Measurements from ENCODE around the gene TNN.
A peak's percentile ranks its signal among the peaks of the same experiment; 100 is the strongest.
"Not testable (repeated sequence)": the region's sequence is repeated elsewhere in the genome, so short reads cannot be mapped to it uniquely, and the experiment has no call there.

Gene TNN, protein sequence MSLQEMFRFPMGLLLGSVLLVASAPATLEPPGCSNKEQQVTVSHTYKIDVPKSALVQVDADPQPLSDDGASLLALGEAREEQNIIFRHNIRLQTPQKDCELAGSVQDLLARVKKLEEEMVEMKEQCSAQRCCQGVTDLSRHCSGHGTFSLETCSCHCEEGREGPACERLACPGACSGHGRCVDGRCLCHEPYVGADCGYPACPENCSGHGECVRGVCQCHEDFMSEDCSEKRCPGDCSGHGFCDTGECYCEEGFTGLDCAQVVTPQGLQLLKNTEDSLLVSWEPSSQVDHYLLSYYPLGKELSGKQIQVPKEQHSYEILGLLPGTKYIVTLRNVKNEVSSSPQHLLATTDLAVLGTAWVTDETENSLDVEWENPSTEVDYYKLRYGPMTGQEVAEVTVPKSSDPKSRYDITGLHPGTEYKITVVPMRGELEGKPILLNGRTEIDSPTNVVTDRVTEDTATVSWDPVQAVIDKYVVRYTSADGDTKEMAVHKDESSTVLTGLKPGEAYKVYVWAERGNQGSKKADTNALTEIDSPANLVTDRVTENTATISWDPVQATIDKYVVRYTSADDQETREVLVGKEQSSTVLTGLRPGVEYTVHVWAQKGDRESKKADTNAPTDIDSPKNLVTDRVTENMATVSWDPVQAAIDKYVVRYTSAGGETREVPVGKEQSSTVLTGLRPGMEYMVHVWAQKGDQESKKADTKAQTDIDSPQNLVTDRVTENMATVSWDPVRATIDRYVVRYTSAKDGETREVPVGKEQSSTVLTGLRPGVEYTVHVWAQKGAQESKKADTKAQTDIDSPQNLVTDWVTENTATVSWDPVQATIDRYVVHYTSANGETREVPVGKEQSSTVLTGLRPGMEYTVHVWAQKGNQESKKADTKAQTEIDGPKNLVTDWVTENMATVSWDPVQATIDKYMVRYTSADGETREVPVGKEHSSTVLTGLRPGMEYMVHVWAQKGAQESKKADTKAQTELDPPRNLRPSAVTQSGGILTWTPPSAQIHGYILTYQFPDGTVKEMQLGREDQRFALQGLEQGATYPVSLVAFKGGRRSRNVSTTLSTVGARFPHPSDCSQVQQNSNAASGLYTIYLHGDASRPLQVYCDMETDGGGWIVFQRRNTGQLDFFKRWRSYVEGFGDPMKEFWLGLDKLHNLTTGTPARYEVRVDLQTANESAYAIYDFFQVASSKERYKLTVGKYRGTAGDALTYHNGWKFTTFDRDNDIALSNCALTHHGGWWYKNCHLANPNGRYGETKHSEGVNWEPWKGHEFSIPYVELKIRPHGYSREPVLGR (N-terminal part only)

DNA sequence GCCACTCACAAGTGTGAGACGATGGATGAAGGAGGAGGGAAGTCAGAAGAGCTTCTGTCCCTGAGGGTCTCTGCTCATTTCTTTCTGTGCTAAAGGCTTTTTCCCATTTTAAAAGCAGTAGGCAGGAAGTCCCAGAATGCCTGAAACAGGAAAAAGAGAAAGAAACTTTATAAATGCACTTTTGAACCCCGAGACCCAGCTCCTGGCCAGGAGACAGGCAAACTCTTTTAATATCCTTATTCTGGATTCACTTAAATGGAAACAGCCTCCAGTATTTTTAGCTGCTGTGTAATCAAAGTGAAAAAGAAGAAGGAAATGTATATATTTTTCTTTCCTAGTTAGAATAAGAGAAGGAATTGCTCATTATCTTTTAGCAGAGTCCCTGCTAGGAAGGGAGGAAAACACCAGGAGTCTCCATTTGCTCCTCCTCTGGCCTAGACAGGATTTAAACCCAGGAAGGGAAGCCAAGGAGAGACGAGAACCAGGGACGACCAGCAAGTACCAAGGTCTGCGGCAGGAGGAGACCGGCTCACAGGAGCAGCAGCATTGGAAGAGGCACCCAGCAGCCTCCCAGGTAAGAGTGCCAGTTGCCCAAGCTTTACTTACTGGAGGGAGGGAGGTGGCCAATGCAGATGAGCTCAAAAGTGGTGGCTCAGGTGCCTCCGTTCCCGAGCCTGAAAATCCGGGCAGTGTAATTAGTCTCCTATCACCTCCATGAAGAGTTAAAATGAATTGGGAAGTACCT is at the start of gene TNN:
TNN (plus strand) TSS at position 472 of the 745 bp plus-strand sequence. CDS start 9,586 bp downstream, outside the sequence.
- no peak for DNase-seq (ENCODE audit: low read depth)
- H3K4me3 ChIP-seq (ENCODE audit: control insufficient read depth, low read depth, low read length): no peak within 1 kb of the TSS
- TF ChIP-seq, protein P1, sequence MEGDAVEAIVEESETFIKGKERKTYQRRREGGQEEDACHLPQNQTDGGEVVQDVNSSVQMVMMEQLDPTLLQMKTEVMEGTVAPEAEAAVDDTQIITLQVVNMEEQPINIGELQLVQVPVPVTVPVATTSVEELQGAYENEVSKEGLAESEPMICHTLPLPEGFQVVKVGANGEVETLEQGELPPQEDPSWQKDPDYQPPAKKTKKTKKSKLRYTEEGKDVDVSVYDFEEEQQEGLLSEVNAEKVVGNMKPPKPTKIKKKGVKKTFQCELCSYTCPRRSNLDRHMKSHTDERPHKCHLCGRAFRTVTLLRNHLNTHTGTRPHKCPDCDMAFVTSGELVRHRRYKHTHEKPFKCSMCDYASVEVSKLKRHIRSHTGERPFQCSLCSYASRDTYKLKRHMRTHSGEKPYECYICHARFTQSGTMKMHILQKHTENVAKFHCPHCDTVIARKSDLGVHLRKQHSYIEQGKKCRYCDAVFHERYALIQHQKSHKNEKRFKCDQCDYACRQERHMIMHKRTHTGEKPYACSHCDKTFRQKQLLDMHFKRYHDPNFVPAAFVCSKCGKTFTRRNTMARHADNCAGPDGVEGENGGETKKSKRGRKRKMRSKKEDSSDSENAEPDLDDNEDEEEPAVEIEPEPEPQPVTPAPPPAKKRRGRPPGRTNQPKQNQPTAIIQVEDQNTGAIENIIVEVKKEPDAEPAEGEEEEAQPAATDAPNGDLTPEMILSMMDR (conservative IDR thresholded peaks at IDR 0.05; ENCODE audit: control insufficient read depth, insufficient read depth, low read depth, low read length): no peak

DNA sequence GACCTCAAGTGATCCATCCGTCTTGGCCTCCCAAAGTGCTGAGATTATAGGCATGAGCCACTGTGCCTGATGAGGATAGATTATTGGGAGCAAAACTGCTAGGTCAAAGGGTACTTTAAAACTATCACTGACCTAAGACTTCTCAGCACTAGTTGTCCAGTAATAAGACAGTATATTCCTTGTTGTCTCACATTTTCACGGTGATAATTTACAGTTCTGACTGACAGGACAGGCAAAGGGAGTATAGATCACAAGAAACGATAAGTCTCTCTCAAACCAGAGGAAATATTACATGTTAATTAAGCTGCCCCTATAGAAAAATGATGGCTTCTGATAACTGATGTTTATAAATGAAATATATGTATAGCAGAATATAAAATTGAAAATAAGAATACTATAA is 48.1 kb upstream of the TNN start:
- TF ChIP-seq, protein P1 (conservative IDR thresholded peaks at IDR 0.05; ENCODE audit: control insufficient read depth, insufficient read depth, low read depth, low read length): no peak
- DNase-seq (ENCODE audit: low read depth): no peak
- H3K4me3 ChIP-seq (ENCODE audit: control insufficient read depth, low read depth, low read length): no peak overlapping the region

DNA sequence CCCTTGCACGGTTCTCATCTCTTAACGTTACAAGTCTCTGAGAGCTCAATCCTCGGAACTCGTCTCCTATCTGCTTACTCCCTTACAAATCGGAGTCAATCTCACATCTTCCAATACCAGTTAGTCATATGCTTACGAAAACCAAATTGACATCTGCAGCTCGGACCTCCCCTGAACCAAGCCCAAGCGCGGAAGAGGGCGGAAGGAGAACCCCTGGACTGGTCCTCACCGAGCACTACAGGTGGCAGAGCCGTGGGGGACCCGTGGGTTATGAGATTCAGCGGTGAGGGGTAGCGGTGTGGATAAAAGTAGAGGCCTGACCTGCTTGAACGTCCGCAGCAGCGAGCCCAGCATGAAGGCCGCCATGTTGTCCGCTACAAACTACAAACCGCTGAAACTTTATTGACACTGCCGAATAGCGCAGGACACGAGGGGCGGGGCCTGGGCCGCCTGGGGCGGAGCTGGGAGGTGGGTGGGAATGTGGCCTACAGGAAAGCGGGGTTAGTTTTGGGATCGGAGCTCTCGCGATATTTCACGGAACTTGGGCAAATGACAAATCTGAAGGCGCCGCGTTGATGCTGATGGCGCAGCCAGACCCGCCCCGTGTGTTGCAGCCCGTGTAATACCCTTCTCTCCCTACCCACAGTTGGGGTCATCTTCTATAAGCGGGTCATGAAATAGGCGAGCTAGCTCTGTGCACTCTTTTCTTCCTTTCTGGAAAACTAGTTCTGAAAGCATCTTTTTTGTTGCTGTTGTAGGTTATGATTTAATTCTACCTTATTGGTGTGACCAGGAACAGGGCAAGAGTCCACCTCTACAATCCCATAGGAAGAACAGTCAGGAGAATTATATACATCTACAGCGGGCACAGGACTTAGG is 44.4 kb upstream of the TNN start, which contains the start of gene MRPS14:
MRPS14 (minus strand) TSS at position 383 of the 879 bp plus-strand sequence; CDS start at position 366, 17 bp downstream.
- TF ChIP-seq, protein P1 (conservative IDR thresholded peaks at IDR 0.05; ENCODE audit: control insufficient read depth, insufficient read depth, low read depth, low read length): no peak
- DNase-seq (ENCODE audit: low read depth): peak; percentile 99

DNA sequence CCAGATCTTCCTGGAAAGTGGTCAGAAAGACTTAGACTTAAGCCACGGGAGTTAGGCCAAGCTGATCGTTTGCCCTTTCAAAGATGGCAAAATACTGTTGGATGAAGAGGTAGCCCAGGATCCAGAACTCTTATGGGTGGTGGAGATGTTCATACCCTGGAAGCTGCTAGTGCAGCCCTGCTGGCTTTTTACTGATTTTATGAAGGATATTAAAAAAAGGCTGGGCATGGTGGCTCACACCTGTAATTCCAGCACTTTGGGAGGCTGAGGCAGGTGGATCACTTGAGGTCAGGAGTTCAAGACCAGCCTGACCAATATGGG is 43.8 kb upstream of the TNN start:
- H3K4me3 ChIP-seq (ENCODE audit: control insufficient read depth, low read depth, low read length): peak overlapping the region; percentile 98
- DNase-seq (ENCODE audit: low read depth): not testable (repeated sequence)

More for the DNA sequence above, 44.4 kb upstream of the TNN start, which contains the start of gene MRPS14:
- peak within 1 kb of the TSS; percentile 98 for H3K4me3 ChIP-seq (ENCODE audit: control insufficient read depth, low read depth, low read length)

DNA sequence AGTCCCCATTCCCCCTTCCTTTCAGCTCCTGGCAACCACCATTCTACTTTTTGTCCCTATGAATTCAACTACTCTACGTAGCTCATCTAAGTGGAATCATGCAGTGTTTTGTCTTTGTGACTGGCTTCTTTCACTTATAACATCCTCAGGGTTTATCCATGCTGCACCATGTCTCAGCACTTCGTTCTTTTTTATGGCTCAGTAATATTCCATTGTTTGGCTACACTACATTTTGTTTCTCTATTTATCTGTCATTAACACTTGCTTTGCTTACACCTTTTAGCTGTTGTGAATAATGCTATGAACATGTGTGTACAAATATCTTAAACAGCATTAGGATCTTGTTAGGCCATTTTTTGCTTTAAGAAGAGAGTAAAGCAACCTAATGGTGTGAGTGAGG is 42.9 kb upstream of the TNN start:
- H3K4me3 ChIP-seq (ENCODE audit: control insufficient read depth, low read depth, low read length): no peak overlapping the region
- TF ChIP-seq, protein P1 (conservative IDR thresholded peaks at IDR 0.05; ENCODE audit: control insufficient read depth, insufficient read depth, low read depth, low read length): no peak
- no peak for DNase-seq (ENCODE audit: low read depth)

DNA sequence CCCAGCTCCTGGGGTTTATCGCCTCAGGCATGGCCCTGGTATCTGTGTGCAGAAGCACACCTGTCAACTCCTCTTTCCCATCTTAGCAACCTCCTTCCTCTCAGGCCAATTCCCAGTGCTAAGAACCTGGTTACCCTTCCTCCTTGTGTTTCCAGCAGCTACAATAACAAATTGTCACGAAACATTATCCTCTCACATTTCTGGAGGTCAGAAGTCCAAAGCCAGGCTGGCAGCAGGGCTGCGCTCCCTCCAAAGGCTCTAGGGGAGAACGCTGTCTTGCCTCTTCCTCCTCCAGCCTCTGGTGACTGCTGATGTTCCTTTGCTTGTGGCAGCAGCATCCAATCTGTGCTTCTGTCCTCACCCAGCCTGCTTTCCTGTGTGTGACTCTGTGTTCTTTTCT is 33.7 kb upstream of the TNN start:
- TF ChIP-seq, protein P1 (conservative IDR thresholded peaks at IDR 0.05; ENCODE audit: control insufficient read depth, insufficient read depth, low read depth, low read length): no peak
- no peak overlapping the region for H3K4me3 ChIP-seq (ENCODE audit: control insufficient read depth, low read depth, low read length)
- DNase-seq (ENCODE audit: low read depth): no peak

Measured in fibroblast of mammary gland (primary cell).